Neuronal stem cell (in vitro differentiated cells): ENCODE results near the gene CAVIN3.

Source experiments
- DNase-seq: peaks from one replicate; pipeline ENCODE4 v3.0.0-alpha.2; 2013; ENCODE audit warnings: low spot score
- H2AFZ ChIP-seq: one replicate; pipeline ENCODE4 v1.6.1; 2013; ENCODE audit warnings: mild to moderate bottlenecking, low read length, inconsistent platforms
- H2AK5ac ChIP-seq: 2 replicates; pipeline ENCODE4 v1.6.1; 2013; ENCODE audit warnings: low read depth, mild to moderate bottlenecking, inconsistent platforms, low read length, moderate library complexity, mixed read lengths
- H2BK120ac ChIP-seq: 2 replicates; pipeline ENCODE4 v1.6.1; 2013; ENCODE audit warnings: low read depth, mild to moderate bottlenecking, inconsistent platforms, low read length, moderate library complexity, mixed read lengths
- H2BK12ac ChIP-seq: one replicate; pipeline ENCODE4 v1.6.1; 2013; ENCODE audit warnings: low read length, inconsistent platforms
- H2BK15ac ChIP-seq: 2 replicates; pipeline ENCODE4 v1.6.1; 2013; ENCODE audit warnings: mild to moderate bottlenecking, low read length, inconsistent platforms, mixed read lengths
- H2BK5ac ChIP-seq: one replicate; pipeline ENCODE4 v1.6.1; 2013; ENCODE audit warnings: inconsistent platforms, mild to moderate bottlenecking, low read length, moderate library complexity
- H3K14ac ChIP-seq: one replicate; pipeline ENCODE4 v1.6.1; 2013; ENCODE audit warnings: low read length, inconsistent platforms
- H3K18ac ChIP-seq: 2 replicates; pipeline ENCODE4 v1.6.1; 2013; ENCODE audit warnings: low read length, inconsistent platforms
- H3K23ac ChIP-seq: 2 replicates; pipeline ENCODE4 v1.6.1; 2013; ENCODE audit warnings: low read depth, mild to moderate bottlenecking, mixed read lengths, low read length, inconsistent platforms; ENCODE audit not compliant: poor library complexity
- H3K27ac ChIP-seq: replicated peaks from 3 replicates; pipeline ENCODE4 v1.5.1; 2013; ENCODE audit warnings: low read length, inconsistent platforms
- H3K27me3 ChIP-seq, 3 experiments: 2 replicates each; pipeline ENCODE4 v1.6.1; 2013; ENCODE audit warnings: low read length in 3 of 3, mild to moderate bottlenecking in 2 of 3, inconsistent platforms in 1 of 3, low read depth in 1 of 3, mixed read lengths in 1 of 3, moderate library complexity in 1 of 3; ENCODE audit not compliant: control insufficient read depth in 3 of 3, insufficient read depth in 3 of 3
- H3K36me3 ChIP-seq, 2 donors: replicated peaks in 1 of 2; 2 replicates each; pipeline ENCODE4 v1.6.1; 2013; ENCODE audit warnings: low read length in 2 of 2; ENCODE audit not compliant: control insufficient read depth in 2 of 2, insufficient read depth in 2 of 2
- H3K4ac ChIP-seq: 2 replicates; pipeline ENCODE4 v1.6.1; 2013; ENCODE audit warnings: inconsistent platforms, mild to moderate bottlenecking, low read length, moderate library complexity
- H3K4me1 ChIP-seq, 2 donors: 1 replicate in 1 of 2; 2 replicates in 1 of 2; pipeline ENCODE4 v1.6.1; 2013; ENCODE audit warnings: low read length in 2 of 2, low read depth in 1 of 2; ENCODE audit not compliant: control insufficient read depth in 2 of 2, insufficient read depth in 1 of 2
- H3K4me2 ChIP-seq: one replicate; pipeline ENCODE4 v1.6.1; 2013; ENCODE audit warnings: mild to moderate bottlenecking, low read length, inconsistent platforms; ENCODE audit not compliant: insufficient read depth, poor library complexity, severe bottlenecking
- H3K4me3 ChIP-seq, 2 donors: 2 replicates each; pipeline ENCODE4 v1.5.1; 2013; ENCODE audit warnings: low read length in 2 of 2, mild to moderate bottlenecking in 2 of 2, inconsistent platforms in 1 of 2, moderate library complexity in 1 of 2
- H3K79me1 ChIP-seq: one replicate; pipeline ENCODE4 v1.6.1; 2013; ENCODE audit warnings: low read depth, mild to moderate bottlenecking, inconsistent platforms, low read length, moderate library complexity
- H3K9ac ChIP-seq: one replicate; pipeline ENCODE4 v1.6.1; 2013; ENCODE audit warnings: mild to moderate bottlenecking, low read depth, low read length, inconsistent platforms; ENCODE audit not compliant: poor library complexity
- H3K9me3 ChIP-seq, 2 donors: replicated peaks in 1 of 2; 2 replicates each; pipeline versions ENCODE3 to v1.6.1; 2013; ENCODE audit warnings: low read length in 2 of 2, mild to moderate bottlenecking in 2 of 2, inconsistent platforms in 1 of 2, low read depth in 1 of 2, mixed read lengths in 1 of 2, moderate library complexity in 1 of 2; ENCODE audit not compliant: control insufficient read depth in 2 of 2, insufficient read depth in 1 of 2
- H4K8ac ChIP-seq: one replicate; pipeline ENCODE4 v1.6.1; 2013; ENCODE audit warnings: low read depth, mild to moderate bottlenecking, inconsistent platforms, low read length, moderate library complexity
- H4K91ac ChIP-seq: one replicate; pipeline ENCODE4 v1.6.1; 2013; ENCODE audit warnings: low read length, low read depth, mild to moderate bottlenecking, inconsistent platforms; ENCODE audit not compliant: poor library complexity
- WGBS, 2 donors: extraction: QIAGEN DNeasy Blood & Tissue Kit; methylation state at CpG; one replicate each; pipeline ENCODE4 v1.1.7; 2013; ENCODE audit warnings: missing lambda C conversion rate in 2 of 2, mixed read lengths in 1 of 2; ENCODE audit not compliant: insufficient read length in 2 of 2, insufficient replicate concordance in 1 of 2; ENCODE audit errors: extremely low coverage in 2 of 2; 5-methylcytosine and 5-hydroxymethylcytosine counted together

Gene CAVIN3

GRCh38 chr11:6350043-6350442 lies 29.7 kb upstream of the CAVIN3 start:
- no peak overlapping the region for H3K18ac ChIP-seq
- no peak overlapping the region for H2AK5ac ChIP-seq
- H3K4me2 ChIP-seq, result no peak overlapping the region
- no peak for DNase-seq
- no peak overlapping the region for H3K9ac ChIP-seq
- no peak overlapping the region for H3K14ac ChIP-seq
- H2BK5ac ChIP-seq, result no peak overlapping the region
- H3K9me3 ChIP-seq, result no peaks in the 10 kb centered on the region
- no peak overlapping the region for H2BK120ac ChIP-seq
- no peak overlapping the region for H3K4ac ChIP-seq
- no peaks in the 10 kb centered on the region for H3K79me1 ChIP-seq
- H3K4me1 ChIP-seq, result no peaks in the 10 kb centered on the region
- no peak overlapping the region for H4K8ac ChIP-seq
- H2AFZ ChIP-seq, result no peak overlapping the region
- H2BK12ac ChIP-seq, result no peak overlapping the region
- no peaks in the 10 kb centered on the region for H3K36me3 ChIP-seq
- no peak overlapping the region for H2BK15ac ChIP-seq
- peaks cover 0 to 8% (median 0%) of the 10 kb centered on the region in 3 experiments for H3K27me3 ChIP-seq
- H3K23ac ChIP-seq, result no peak overlapping the region
- no peak overlapping the region for H3K4me3 ChIP-seq
- H4K91ac ChIP-seq, result no peak overlapping the region
- no peak overlapping the region for H3K27ac ChIP-seq

- Histone ChIP-seq H3K79me1 (no peaks in the 10 kb centered on the region), H2AK5ac (no peak overlapping the region), H2BK15ac (no peak overlapping the region), H3K9me3 (no peaks in the 10 kb centered on the region), H3K4me1 (no peaks in the 10 kb centered on the region), H3K23ac (no peak overlapping the region), H3K14ac (no peak overlapping the region), H2BK12ac (no peak overlapping the region), H3K9ac (no peak overlapping the region), H3K27me3 (peaks cover 0 to 5% (median 0%) of the 10 kb centered on the region in 3 experiments), H3K4me3 (no peak overlapping the region), H4K8ac (no peak overlapping the region), H2AFZ (no peak overlapping the region), H2BK120ac (no peak overlapping the region), H2BK5ac (no peak overlapping the region), H3K36me3 (no peaks in the 10 kb centered on the region), H3K4me2 (no peak overlapping the region), H4K91ac (no peak overlapping the region), H3K18ac (no peak overlapping the region), H3K27ac (no peak overlapping the region), H3K4ac (no peak overlapping the region)
- WGBS, 2 donors, result no CpG with 5 or more reads among the region's 1 CpG
- DNase-seq, result no peak
Observed at GRCh38 chr11:6345366-6345765, 25.1 kb upstream of the CAVIN3 start.

GRCh38 chr11:6336293-6336692 lies 16.0 kb upstream of the CAVIN3 start:
- Histone ChIP-seq H3K4me1 (no peaks in the 10 kb centered on the region), H2AFZ (no peak overlapping the region), H2BK12ac (no peak overlapping the region), H3K36me3 (no peaks in the 10 kb centered on the region), H2AK5ac (no peak overlapping the region), H3K9me3 (no peaks in the 10 kb centered on the region), H3K18ac (no peak overlapping the region), H3K79me1 (no peaks in the 10 kb centered on the region), H4K8ac (no peak overlapping the region), H3K23ac (no peak overlapping the region), H3K27me3 (peaks cover 0 to 9% (median 0%) of the 10 kb centered on the region in 3 experiments), H3K14ac (no peak overlapping the region), H2BK120ac (no peak overlapping the region), H4K91ac (no peak overlapping the region), H3K4me2 (no peak overlapping the region), H3K4ac (no peak overlapping the region), H3K9ac (no peak overlapping the region), H3K4me3 (no peak overlapping the region), H2BK5ac (no peak overlapping the region), H3K27ac (no peak overlapping the region), H2BK15ac (no peak overlapping the region)
- WGBS, 2 donors, result no CpG with 5 or more reads among the region's 3 CpGs
- DNase-seq, result no peak

GRCh38 chr11:6334806-6335205 lies 14.5 kb upstream of the CAVIN3 start:
- Histone ChIP-seq H2BK5ac (no peak overlapping the region), H3K14ac (no peak overlapping the region)
- no CpG with 5 or more reads among the region's 6 CpGs for WGBS, 2 donors

More at GRCh38 chr11:6334806-6335205, 14.5 kb upstream of the CAVIN3 start:
- H2AFZ ChIP-seq, result no peak overlapping the region
- H3K18ac ChIP-seq, result no peak overlapping the region
- H2BK120ac ChIP-seq, result no peak overlapping the region
- no peak for DNase-seq
- no peaks in the 10 kb centered on the region for H3K79me1 ChIP-seq
- H2BK15ac ChIP-seq, result no peak overlapping the region
- no peak overlapping the region for H3K27ac ChIP-seq
- H3K36me3 ChIP-seq, result no peaks in the 10 kb centered on the region
- H2BK12ac ChIP-seq, result no peak overlapping the region
- no peaks in the 10 kb centered on the region for H3K4me1 ChIP-seq
- no peak overlapping the region for H3K4me2 ChIP-seq
- H3K27me3 ChIP-seq, result peaks cover 0 to 9% (median 0%) of the 10 kb centered on the region in 3 experiments
- H3K9ac ChIP-seq, result no peak overlapping the region
- H4K91ac ChIP-seq, result no peak overlapping the region
- H3K9me3 ChIP-seq, result no peaks in the 10 kb centered on the region
- no peak overlapping the region for H3K4me3 ChIP-seq
- H3K4ac ChIP-seq, result no peak overlapping the region
- no peak overlapping the region for H4K8ac ChIP-seq
- H3K23ac ChIP-seq, result no peak overlapping the region
- peak overlapping the region; percentile 51 for H2AK5ac ChIP-seq
